PC-3 (cell line): ENCODE measurements around the gene KAZN. TPM values are rescaled to one million over a fixed set of nuclear protein-coding genes. Genes with fewer than 3 reads are reported as not detected.

Source experiments
- ATAC-seq: fragments of 200-7000 bp; cut with Tn5 transposase; 2 replicates; pipeline ENCODE4 v1.9.1; 2020; ENCODE audit warnings: mild to moderate bottlenecking, moderate library complexity
- BruUV-seq: library from RNA; stranded (reverse); fragments of 400-500 nt; replicated peaks from 2 replicates; lab custom pipeline; 2021; lab: Mats Ljungman, UMichigan
- CTCF ChIA-PET: fragments of 300-600 bp; sonication (Branson Sonifier 250); formaldehyde crosslinking; loops from one replicate; lab custom pipeline; 2022; ENCODE audit warnings: antibody characterized with exemption; lab: Charles Lee
- POLR2A ChIA-PET: fragments of 300-600 bp; sonication (Branson Sonifier 250); formaldehyde crosslinking; loops from one replicate; lab custom pipeline; 2022; ENCODE audit warnings: antibody characterized with exemption; ENCODE audit not compliant: unreplicated experiment; lab: Charles Lee
- DNase-seq: peaks from one replicate; pipeline ENCODE4 v3.0.0-alpha.2; 2015
- H2AFZ ChIP-seq: fragments of 300-600 bp; sonication (generic); 2 replicates; pipeline ENCODE4 v1.6.0; 2016; ENCODE audit warnings: antibody characterized with exemption, low read length
- H3F3A ChIP-seq: fragments of 300-600 bp; sonication (generic); one replicate; pipeline ENCODE4 v1.6.0; 2017; ENCODE audit warnings: antibody characterized with exemption, low read length, control low read depth, mild to moderate bottlenecking; ENCODE audit not compliant: unreplicated experiment
- H3K27ac ChIP-seq: fragments of 300-600 bp; sonication (generic); 2 replicates; pipeline ENCODE4 v1.5.1; 2016; ENCODE audit warnings: mild to moderate bottlenecking, low read length
- H3K27me3 ChIP-seq: fragments of 300-600 bp; sonication (generic); 2 replicates; pipeline ENCODE4 v1.6.1; 2016; ENCODE audit warnings: low read length, mixed read lengths
- H3K36me3 ChIP-seq: fragments of 300-600 bp; sonication (generic); 2 replicates; pipeline ENCODE4 v1.6.1; 2016; ENCODE audit warnings: low read depth, mixed run types, low read length, mixed read lengths
- H3K4me1 ChIP-seq: fragments of 300-600 bp; sonication (generic); 2 replicates; pipeline ENCODE4 v1.5.1; 2016; ENCODE audit warnings: low read length; ENCODE audit not compliant: insufficient read depth
- H3K4me2 ChIP-seq: fragments of 300-600 bp; sonication (generic); 2 replicates; pipeline ENCODE4 v1.6.0; 2016; ENCODE audit warnings: low read length
- H3K4me3 ChIP-seq: fragments of 300-600 bp; sonication (generic); 2 replicates; pipeline ENCODE4 v1.5.1; 2016; ENCODE audit warnings: mild to moderate bottlenecking, low read length, mixed read lengths
- H3K79me2 ChIP-seq: fragments of 300-600 bp; sonication (generic); 2 replicates; pipeline ENCODE4 v1.6.1; 2017; ENCODE audit warnings: low read length, mixed read lengths
- H3K9ac ChIP-seq: fragments of 300-600 bp; sonication (generic); 2 replicates; pipeline ENCODE4 v1.6.0; 2016; ENCODE audit warnings: mild to moderate bottlenecking, low read length
- H3K9me2 ChIP-seq: fragments of 300-600 bp; sonication (generic); replicated peaks from 2 replicates; pipeline ENCODE4 v1.6.1; 2016; ENCODE audit warnings: mixed run types, low read length, mixed read lengths
- H3K9me3 ChIP-seq: fragments of 300-600 bp; sonication (generic); 2 replicates; pipeline ENCODE4 v1.6.1; 2016; ENCODE audit warnings: low read length, mixed read lengths
- H4K20me1 ChIP-seq: fragments of 300-600 bp; sonication (generic); 2 replicates; pipeline ENCODE4 v1.6.1; 2016; ENCODE audit warnings: low read length, mixed read lengths
- CTCF ChIP-seq: fragments of 300-600 bp; sonication (generic); conservative IDR thresholded peaks from 2 replicates; pipeline ENCODE4 v1.5.1; 2017; ENCODE audit warnings: antibody characterized with exemption, low read depth, mild to moderate bottlenecking, low read length
- EZH2 ChIP-seq: fragments of 300-600 bp; sonication (generic); IDR thresholded peaks from one replicate; pipeline ENCODE4 v1.6.1; 2017; ENCODE audit warnings: antibody characterized with exemption, mild to moderate bottlenecking, low read length; ENCODE audit not compliant: unreplicated experiment
- EZH2phosphoT487 ChIP-seq: fragments of 300-600 bp; sonication (generic); IDR thresholded peaks from 2 replicates; pipeline ENCODE4 v1.6.1; 2018; ENCODE audit warnings: mild to moderate bottlenecking, antibody characterized with exemption, low read length, borderline replicate concordance
- intact Hi-C: fragments of 100-400 bp; cut with micrococcal nuclease; formaldehyde crosslinking; loops from 2 replicates; pipeline ENCODE4 v1.9.0; 2023
- total RNA-seq: library from RNA; depleted of rRNA; stranded (reverse); fragments of >200 nt; gene quantifications from 2 replicates; pipeline ENCODE4 v1.2.3, GENCODE V29; 2014

The KAZN gene
- total RNA-seq, 1 experiment from 2014 or later, result 2.0 TPM

- Histone ChIP-seq H3K27me3 (no peaks in the 10 kb centered on the region), H3K4me3 (no peak overlapping the region), H3K9ac (no peak overlapping the region), H3K4me2 (peak overlapping the region; percentile 45), H2AFZ (no peak overlapping the region), H3K79me2 (no peaks in the 10 kb centered on the region), H3K27ac (peak overlapping the region; percentile 17), H3F3A (no peaks in the 10 kb centered on the region), H3K9me3 (no peaks in the 10 kb centered on the region), H3K4me1 (peaks cover 21% of the 10 kb centered on the region), H3K36me3 (no peaks in the 10 kb centered on the region), H4K20me1 (no peaks in the 10 kb centered on the region), H3K9me2 (no peaks in the 10 kb centered on the region)
- ChIA-PET POLR2A (no interaction called here), CTCF (no interaction called here)
- DNase-seq, result peak; percentile 59
- no TSS peak for BruUV-seq
- no peak for TF ChIP-seq EZH2
- TF ChIP-seq CTCF, result no peak
- no peak for TF ChIP-seq EZH2phosphoT487
- ATAC-seq, result no peak
- intact Hi-C loops, result no loop called here
Measured at GRCh38 chr1:15148475-15148874, 550.0 kb downstream of the KAZN start.

GRCh38 chr1:15148941-15149340, 550.5 kb downstream of the KAZN start:
- ChIA-PET POLR2A (no interaction called here), CTCF (no interaction called here)
- TF ChIP-seq CTCF (no peak), EZH2 (no peak), EZH2phosphoT487 (no peak)
- intact Hi-C loops, result no loop called here
- ATAC-seq (no peak), DNase-seq (no peak)
- Histone ChIP-seq H3K4me3 (no peak overlapping the region), H3K9ac (no peak overlapping the region), H3K9me3 (no peaks in the 10 kb centered on the region), H3F3A (no peaks in the 10 kb centered on the region), H3K27me3 (no peaks in the 10 kb centered on the region), H3K79me2 (peaks cover 2% of the 10 kb centered on the region; the same call in 1 of the 2 replicates), H4K20me1 (no peaks in the 10 kb centered on the region), H3K36me3 (no peaks in the 10 kb centered on the region), H3K9me2 (no peaks in the 10 kb centered on the region), H3K4me1 (peaks cover 21% of the 10 kb centered on the region), H3K27ac (peak overlapping the region; percentile 24; the same call in 1 of the 2 replicates), H2AFZ (no peak overlapping the region), H3K4me2 (peak overlapping the region; percentile 45; the same call in 1 of the 2 replicates)
- no TSS peak for BruUV-seq

GRCh38 chr1:15150376-15150775, 551.9 kb downstream of the KAZN start:
- TF ChIP-seq EZH2, result no peak
- intact Hi-C loops, result no loop called here
- POLR2A ChIA-PET, result no interaction called here

More at GRCh38 chr1:15150376-15150775, 551.9 kb downstream of the KAZN start:
- ATAC-seq (no peak), DNase-seq (no peak)
- Histone ChIP-seq H3K9me3 (no peaks in the 10 kb centered on the region), H3K79me2 (peaks cover 17% of the 10 kb centered on the region), H3K4me2 (no peak overlapping the region), H3K9me2 (no peaks in the 10 kb centered on the region), H2AFZ (no peak overlapping the region), H4K20me1 (no peaks in the 10 kb centered on the region), H3K9ac (no peak overlapping the region), H3K4me1 (peaks cover 21% of the 10 kb centered on the region), H3K4me3 (no peak overlapping the region), H3K27me3 (no peaks in the 10 kb centered on the region), H3K27ac (no peak overlapping the region), H3K36me3 (no peaks in the 10 kb centered on the region), H3F3A (no peaks in the 10 kb centered on the region)
- no TSS peak for BruUV-seq
- CTCF ChIA-PET, result no interaction called here
